Parathyroid adenoma (tissue), 2 donors: ENCODE data around the gene TMEM252.

Experiments
- H2AFZ ChIP-seq: fragments of 300-600 bp; sonication (generic); one replicate; pipeline ENCODE4 v1.7.0; 2017; ENCODE audit warnings: antibody characterized with exemption, mild to moderate bottlenecking
- H3K27ac ChIP-seq: fragments of 300-600 bp; sonication (generic); one replicate; pipeline ENCODE4 v1.7.0; 2017
- H3K27me3 ChIP-seq: fragments of 300-600 bp; sonication (generic); one replicate; pipeline ENCODE4 v1.7.0; 2017; ENCODE audit warnings: low read length; ENCODE audit not compliant: control insufficient read depth, insufficient read depth
- H3K36me3 ChIP-seq: fragments of 300-600 bp; sonication (generic); one replicate; pipeline ENCODE4 v1.7.0; 2017; ENCODE audit warnings: low read length; ENCODE audit not compliant: control insufficient read depth, insufficient read depth
- H3K4me1 ChIP-seq: fragments of 300-600 bp; sonication (generic); one replicate; pipeline ENCODE4 v1.7.0; 2017; ENCODE audit warnings: control low read depth
- H3K4me2 ChIP-seq: fragments of 300-600 bp; sonication (generic); one replicate; pipeline ENCODE4 v1.7.0; 2017; ENCODE audit warnings: low read length
- H3K4me3 ChIP-seq: fragments of 300-600 bp; sonication (generic); one replicate; pipeline ENCODE4 v1.7.0; 2017; ENCODE audit warnings: low read depth, low read length
- H3K79me2 ChIP-seq: fragments of 300-600 bp; sonication (generic); one replicate; pipeline ENCODE4 v1.7.0; 2017; ENCODE audit warnings: control low read depth
- H3K9ac ChIP-seq: fragments of 300-600 bp; sonication (generic); one replicate; pipeline ENCODE4 v1.7.0; 2017; ENCODE audit warnings: mild to moderate bottlenecking
- H3K9me3 ChIP-seq: fragments of 300-600 bp; sonication (generic); one replicate; pipeline ENCODE4 v1.7.0; 2017; ENCODE audit warnings: low read length; ENCODE audit not compliant: control insufficient read depth
- TF ChIP-seq, protein P1 (sequence below): fragments of 300-600 bp; sonication (generic); IDR thresholded peaks from one replicate; pipeline ENCODE4 v1.7.0; 2017; ENCODE audit warnings: antibody characterized with exemption, mild to moderate bottlenecking
- donor health status: primary hyperparathyroidism.

The TMEM252 gene

DNA sequence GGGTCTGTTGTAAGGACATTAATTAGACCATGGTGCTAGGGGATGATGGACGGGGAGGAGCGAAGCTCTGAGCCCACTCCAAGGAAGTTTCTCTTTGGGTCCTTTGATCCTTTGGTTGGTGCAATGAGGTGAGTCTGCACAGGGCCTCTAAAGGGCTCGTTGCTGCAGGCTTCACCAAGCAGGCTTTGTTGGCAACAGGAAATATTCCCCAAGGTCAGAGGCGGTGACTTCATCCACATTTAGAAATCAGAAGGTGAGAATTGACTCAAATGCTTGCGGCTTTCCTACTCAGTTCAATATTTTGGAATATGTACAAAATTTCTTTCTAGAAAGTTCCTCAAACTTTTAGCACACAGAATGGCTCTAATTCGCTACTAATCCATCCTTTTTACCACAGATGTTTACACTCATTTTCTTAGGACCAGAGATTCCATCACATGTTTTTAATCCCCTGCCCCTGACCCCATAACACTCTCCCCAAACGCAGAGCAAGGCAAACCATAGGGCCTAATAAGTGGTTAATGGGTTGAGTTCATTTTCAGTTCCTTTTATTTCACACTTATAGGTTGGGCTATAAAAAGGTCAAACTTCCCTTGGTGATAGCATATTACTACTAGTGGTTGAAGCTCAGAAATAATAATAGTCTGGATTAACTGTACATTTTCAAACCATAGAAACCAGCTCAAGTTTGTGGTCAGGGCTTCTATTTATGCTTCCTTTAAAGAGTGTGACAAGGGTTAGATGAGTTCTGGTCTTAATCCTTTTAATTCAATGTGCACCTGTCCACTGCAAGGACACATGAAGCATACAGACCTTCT, 37.3 kb upstream of the TMEM252 start:
- TF ChIP-seq, protein P1, sequence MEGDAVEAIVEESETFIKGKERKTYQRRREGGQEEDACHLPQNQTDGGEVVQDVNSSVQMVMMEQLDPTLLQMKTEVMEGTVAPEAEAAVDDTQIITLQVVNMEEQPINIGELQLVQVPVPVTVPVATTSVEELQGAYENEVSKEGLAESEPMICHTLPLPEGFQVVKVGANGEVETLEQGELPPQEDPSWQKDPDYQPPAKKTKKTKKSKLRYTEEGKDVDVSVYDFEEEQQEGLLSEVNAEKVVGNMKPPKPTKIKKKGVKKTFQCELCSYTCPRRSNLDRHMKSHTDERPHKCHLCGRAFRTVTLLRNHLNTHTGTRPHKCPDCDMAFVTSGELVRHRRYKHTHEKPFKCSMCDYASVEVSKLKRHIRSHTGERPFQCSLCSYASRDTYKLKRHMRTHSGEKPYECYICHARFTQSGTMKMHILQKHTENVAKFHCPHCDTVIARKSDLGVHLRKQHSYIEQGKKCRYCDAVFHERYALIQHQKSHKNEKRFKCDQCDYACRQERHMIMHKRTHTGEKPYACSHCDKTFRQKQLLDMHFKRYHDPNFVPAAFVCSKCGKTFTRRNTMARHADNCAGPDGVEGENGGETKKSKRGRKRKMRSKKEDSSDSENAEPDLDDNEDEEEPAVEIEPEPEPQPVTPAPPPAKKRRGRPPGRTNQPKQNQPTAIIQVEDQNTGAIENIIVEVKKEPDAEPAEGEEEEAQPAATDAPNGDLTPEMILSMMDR, result no peak
- H3K9ac ChIP-seq, result no peak overlapping the region
- H3K36me3 ChIP-seq, result no peaks in the 10 kb centered on the region
- H2AFZ ChIP-seq, result no peak overlapping the region
- no peaks in the 10 kb centered on the region for H3K9me3 ChIP-seq
- no peaks in the 10 kb centered on the region for H3K27me3 ChIP-seq
- no peaks in the 10 kb centered on the region for H3K79me2 ChIP-seq
- H3K4me1 ChIP-seq, result no peaks in the 10 kb centered on the region
- H3K4me2 ChIP-seq, result no peak overlapping the region
- no peak overlapping the region for H3K27ac ChIP-seq
- no peak overlapping the region for H3K4me3 ChIP-seq

DNA sequence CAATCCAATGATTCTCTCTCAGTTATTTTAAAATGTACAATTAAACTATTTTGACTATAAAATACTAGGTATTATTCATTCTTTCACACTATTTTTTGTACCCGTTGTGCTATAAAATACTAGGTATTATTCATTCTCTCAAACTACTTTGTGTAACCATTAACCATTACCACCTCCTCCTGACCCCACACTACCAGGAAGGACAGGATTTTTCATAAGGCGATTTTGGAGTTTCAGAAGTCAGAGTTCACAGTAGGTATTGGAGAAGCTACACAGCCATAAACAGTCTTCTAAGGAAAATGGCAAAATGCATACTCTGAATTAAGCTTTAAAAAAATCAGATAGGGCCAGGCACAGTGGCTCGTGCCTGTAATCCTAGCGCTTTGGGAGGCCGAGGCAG, 35.1 kb upstream of the TMEM252 start:
- H3K4me2 ChIP-seq, result no peak overlapping the region
- no peak overlapping the region for H3K4me3 ChIP-seq
- H2AFZ ChIP-seq, result no peak overlapping the region
- H3K27me3 ChIP-seq, result no peaks in the 10 kb centered on the region
- no peaks in the 10 kb centered on the region for H3K79me2 ChIP-seq
- no peak overlapping the region for H3K9ac ChIP-seq
- H3K9me3 ChIP-seq, result no peaks in the 10 kb centered on the region
- H3K27ac ChIP-seq, result no peak overlapping the region
- TF ChIP-seq, protein P1, result no peak
- H3K36me3 ChIP-seq, result no peaks in the 10 kb centered on the region
- H3K4me1 ChIP-seq, result no peaks in the 10 kb centered on the region

DNA sequence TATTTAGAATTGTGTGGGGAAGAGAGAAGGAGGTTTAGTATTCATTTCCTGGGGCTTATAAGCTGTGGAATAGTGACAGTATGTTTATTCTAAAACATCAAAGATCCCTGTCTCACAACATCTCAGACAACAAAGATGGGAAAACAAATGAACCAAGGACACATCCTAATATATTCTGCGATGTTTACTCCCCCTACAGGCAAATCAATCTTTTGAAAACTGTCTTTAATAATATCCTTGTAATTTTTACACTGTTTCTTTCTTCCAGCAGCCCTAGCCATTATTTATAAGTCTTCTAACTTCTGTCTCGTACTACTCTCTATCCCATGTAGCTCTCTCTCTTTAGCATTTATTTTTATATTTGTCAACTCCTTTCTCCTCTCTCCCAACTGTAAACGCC, 33.5 kb upstream of the TMEM252 start:
- no peaks in the 10 kb centered on the region for H3K9me3 ChIP-seq
- no peak overlapping the region for H2AFZ ChIP-seq
- no peak overlapping the region for H3K9ac ChIP-seq
- no peaks in the 10 kb centered on the region for H3K79me2 ChIP-seq
- TF ChIP-seq, protein P1, result no peak
- H3K4me1 ChIP-seq, result no peaks in the 10 kb centered on the region
- no peaks in the 10 kb centered on the region for H3K27me3 ChIP-seq
- no peak overlapping the region for H3K4me2 ChIP-seq
- H3K4me3 ChIP-seq, result no peak overlapping the region
- H3K27ac ChIP-seq, result no peak overlapping the region
- H3K36me3 ChIP-seq, result no peaks in the 10 kb centered on the region

DNA sequence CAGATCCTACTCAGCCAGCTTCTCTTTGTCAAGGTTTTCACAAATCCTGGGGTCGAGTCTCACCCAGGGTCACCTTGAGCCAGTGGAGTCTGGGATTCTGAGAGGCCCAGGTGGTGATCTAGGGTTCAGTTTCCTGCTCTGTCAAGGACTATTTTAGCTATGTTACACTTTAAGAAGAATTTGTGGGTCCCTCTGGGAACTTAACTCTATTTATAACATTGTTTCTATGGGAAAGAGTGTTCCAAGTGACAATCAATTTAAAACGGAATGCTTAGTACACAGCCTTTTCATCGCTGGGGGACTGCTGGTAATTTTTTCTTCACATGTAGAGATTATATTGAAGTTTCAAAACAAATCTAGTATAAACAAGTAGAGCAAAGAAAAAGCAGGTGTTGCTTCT, 26.9 kb upstream of the TMEM252 start:
- no peaks in the 10 kb centered on the region for H3K4me1 ChIP-seq
- no peaks in the 10 kb centered on the region for H3K27me3 ChIP-seq
- no peak overlapping the region for H2AFZ ChIP-seq
- no peaks in the 10 kb centered on the region for H3K36me3 ChIP-seq
- H3K9me3 ChIP-seq, result no peaks in the 10 kb centered on the region
- H3K9ac ChIP-seq, result no peak overlapping the region
- H3K79me2 ChIP-seq, result no peaks in the 10 kb centered on the region
- no peak overlapping the region for H3K4me2 ChIP-seq
- peak overlapping the region; percentile 44 for H3K27ac ChIP-seq
- no peak overlapping the region for H3K4me3 ChIP-seq
- TF ChIP-seq, protein P1, result no peak

DNA sequence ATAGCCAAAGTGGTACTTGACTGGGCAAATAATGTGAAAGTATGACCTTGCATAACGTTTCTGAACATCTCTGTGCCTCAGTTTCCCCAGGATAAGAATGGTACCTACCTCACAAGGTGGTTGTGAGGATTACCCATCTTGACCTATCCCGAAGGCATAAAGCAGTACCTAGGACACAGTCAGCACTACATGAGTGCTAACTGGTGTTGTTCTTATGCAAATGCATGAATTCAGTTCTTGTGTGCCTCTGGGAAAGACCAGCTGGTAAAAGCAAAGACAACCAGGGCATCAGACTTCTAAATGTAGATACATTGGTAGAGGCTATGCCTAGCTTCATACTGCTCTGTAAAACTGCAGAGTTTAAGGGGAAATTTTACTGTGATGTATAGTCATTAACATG, 21.8 kb upstream of the TMEM252 start:
- Histone ChIP-seq H3K27me3 (no peaks in the 10 kb centered on the region), H3K4me3 (no peak overlapping the region), H3K9me3 (no peaks in the 10 kb centered on the region), H3K4me2 (no peak overlapping the region), H3K79me2 (no peaks in the 10 kb centered on the region), H3K27ac (no peak overlapping the region), H3K36me3 (no peaks in the 10 kb centered on the region), H3K9ac (no peak overlapping the region), H3K4me1 (no peaks in the 10 kb centered on the region), H2AFZ (no peak overlapping the region)
- TF ChIP-seq, protein P1, result no peak
